HG02973 (cell line): ENCODE results near the gene TRAPPC2B.

Source experiments
- ATAC-seq: cut with Tn5 transposase; IDR thresholded peaks from one replicate; pipeline ENCODE4 v1.9.1; 2021; ENCODE audit warnings: moderate library complexity; ENCODE audit not compliant: unreplicated experiment

Gene TRAPPC2B

DNA sequence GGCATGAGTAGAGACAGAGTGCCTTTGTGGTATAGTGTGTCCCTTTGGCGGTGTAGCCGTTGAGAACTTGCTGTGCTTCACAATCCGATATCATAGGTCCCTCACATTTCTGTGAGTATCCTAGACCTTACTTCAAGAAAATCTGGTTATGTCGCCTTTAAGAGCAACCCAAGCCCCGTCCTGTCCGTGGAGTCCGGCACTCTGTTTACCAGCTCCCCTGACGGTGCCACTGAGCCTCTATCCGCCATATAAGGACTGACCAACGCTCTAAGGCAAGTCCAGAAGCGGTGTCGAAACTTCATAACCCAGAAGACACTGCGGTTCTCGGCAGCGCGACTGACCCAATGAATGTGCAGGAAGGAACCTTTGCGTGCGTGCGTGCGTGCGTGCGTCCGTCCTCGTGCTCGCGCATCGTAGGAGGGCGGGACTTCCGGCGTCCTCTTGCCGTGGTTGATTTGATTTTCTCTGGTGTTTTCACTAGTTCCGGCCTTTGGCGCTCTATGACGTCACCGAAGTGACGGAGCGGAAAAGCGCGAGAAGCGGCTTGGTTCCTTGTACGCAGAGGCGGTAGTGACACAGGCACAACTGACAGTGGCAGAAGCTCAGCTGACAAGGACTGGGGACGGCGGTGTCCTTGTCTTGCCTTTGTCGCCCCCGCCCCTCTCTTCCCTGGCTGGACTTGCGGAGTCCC is at the start of gene TRAPPC2B, which contains the start of gene ZNF547:
Gene TRAPPC2B (plus strand): TSS at position 555 of the 691 bp plus-strand sequence. CDS start 1,283 bp downstream, outside the sequence.
Gene ZNF547 (plus strand): TSS at position 555 of the 691 bp plus-strand sequence. CDS start 5,005 bp downstream, outside the sequence.
- ATAC-seq, result peak; percentile 92

GRCh38 chr19:57314146-57314545 is 49.2 kb upstream of the TRAPPC2B start:
- ATAC-seq, result no peak

- no peak for ATAC-seq
These were observed 45.8 kb upstream of the TRAPPC2B start for GRCh38 chr19:57317503-57317902.

GRCh38 chr19:57319869-57320179 is 43.5 kb upstream of the TRAPPC2B start:
- ATAC-seq, result no peak

- peak; percentile 95 for ATAC-seq
These were observed 42.9 kb upstream of the TRAPPC2B start, which contains the start of gene ZNF543 for GRCh38 chr19:57320180-57321084. Gene ZNF543, plus strand, starts transcription at chr19:57320472. Its CDS starts 382 bp downstream, at chr19:57320854.

DNA sequence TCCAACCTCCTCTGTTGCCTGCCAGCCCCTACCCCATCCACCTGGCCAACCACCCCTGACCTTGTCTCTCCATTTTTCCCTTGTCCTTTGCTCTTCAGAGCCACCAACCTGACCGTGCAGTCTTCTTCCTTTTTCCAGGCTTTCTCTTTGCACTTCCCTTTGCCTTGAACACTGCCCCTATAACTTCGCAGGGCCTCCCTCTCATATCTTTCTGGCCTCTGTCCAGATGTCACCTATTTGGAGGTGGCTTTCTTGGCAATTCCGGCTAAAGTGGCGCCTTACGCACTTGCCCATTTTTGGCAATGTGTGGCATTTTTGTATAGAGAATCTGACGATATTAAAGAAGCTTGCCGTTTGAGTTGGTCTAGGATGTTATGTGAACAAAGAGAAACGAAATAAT is 42.2 kb upstream of the TRAPPC2B start:
- ATAC-seq, result no peak

GRCh38 chr19:57321751-57322150 is 41.6 kb upstream of the TRAPPC2B start:
- ATAC-seq, result no peak

GRCh38 chr19:57324992-57325391 is 38.4 kb upstream of the TRAPPC2B start:
- ATAC-seq, result no peak

DNA sequence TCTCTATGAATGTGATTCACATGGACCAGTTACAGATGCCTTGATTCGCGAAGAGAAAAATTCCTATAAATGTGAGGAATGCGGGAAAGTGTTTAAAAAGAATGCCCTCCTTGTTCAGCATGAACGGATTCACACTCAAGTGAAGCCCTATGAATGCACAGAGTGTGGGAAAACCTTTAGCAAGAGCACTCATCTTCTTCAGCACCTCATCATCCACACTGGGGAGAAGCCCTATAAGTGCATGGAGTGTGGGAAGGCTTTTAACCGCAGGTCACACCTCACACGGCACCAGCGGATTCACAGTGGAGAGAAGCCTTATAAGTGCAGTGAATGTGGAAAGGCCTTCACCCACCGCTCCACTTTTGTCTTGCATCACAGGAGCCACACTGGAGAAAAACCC is 35.4 kb upstream of the TRAPPC2B start:
- no peak for ATAC-seq

GRCh38 chr19:57334191-57334590 is 29.2 kb upstream of the TRAPPC2B start:
- no peak for ATAC-seq

DNA sequence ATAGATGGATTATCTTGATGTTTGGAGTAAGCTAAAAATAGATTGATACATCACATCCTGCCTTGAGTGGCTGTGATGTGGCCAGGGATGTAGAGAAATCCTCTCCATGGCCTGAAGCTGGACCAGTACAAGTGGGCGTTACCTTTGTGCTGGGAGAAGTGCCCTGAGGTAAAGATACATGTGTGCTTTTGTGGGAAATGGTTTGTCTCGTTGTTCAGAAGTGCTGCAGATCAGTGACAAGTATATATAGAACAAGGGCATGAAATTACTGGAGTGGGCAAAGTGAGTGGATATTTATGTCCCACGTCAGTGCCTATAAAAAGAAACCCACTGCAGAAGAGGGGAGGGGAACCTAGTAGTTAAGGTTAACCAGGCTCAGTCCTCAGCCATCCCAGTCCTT is 24.5 kb upstream of the TRAPPC2B start:
- no peak for ATAC-seq

- no peak for ATAC-seq
These were observed 20.8 kb upstream of the TRAPPC2B start for GRCh38 chr19:57342582-57342981.

- no peak for ATAC-seq
These were observed 15.2 kb upstream of the TRAPPC2B start for GRCh38 chr19:57348136-57348535.

DNA sequence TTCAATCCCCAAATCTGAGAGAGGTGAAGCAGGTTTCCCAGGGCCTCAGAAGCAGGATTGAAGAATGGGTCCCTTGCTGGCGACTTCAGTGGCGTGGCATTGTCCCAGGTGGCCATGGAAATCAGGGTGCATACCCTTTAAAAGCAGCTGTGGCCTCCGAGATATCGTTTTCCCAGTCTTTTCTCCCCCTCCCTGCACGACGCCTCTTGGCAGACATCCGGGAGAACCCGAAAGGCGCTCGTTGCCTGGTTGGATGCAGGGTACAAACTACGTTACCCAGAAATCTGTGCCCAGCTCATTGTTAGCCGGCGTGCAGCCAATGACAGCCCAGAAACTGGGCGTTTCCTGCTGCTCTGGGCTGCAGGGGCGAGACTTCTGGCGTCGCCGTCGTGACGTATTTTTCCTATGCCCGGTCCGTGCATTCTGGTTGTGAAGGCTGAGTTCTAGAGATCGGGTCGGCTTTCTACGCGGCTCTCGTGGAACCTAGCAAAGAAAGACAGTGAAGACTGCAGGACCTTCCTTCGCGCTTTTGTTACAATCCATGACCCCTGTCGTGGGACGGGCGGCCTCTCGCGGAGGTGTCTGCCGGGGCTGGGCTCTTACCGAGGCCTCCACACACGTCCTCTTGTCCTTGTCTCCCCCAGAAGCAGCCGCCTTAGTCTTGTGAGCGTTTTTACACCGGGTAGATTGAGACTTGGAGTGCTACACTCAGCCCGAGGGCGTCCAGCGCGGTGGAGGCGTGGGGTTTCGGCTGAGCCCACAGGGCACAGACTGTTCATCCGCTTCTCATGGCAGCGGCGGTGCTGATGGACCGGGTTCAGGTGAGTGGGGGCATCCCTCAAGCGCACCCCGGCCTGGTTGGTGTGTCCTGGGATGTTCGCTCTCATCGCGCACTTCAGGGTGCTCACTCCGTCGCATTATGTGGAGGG is 12.2 kb upstream of the TRAPPC2B start, which contains the start of gene ZNF304:
Gene ZNF304 (plus strand): TSS at position 395 of the 929 bp plus-strand sequence. CDS start 394 bp downstream, at position 789.
- ATAC-seq, result peak; percentile 96

GRCh38 chr19:57351867-57352266 is 11.5 kb upstream of the TRAPPC2B start:
- ATAC-seq, result peak; percentile 2

DNA sequence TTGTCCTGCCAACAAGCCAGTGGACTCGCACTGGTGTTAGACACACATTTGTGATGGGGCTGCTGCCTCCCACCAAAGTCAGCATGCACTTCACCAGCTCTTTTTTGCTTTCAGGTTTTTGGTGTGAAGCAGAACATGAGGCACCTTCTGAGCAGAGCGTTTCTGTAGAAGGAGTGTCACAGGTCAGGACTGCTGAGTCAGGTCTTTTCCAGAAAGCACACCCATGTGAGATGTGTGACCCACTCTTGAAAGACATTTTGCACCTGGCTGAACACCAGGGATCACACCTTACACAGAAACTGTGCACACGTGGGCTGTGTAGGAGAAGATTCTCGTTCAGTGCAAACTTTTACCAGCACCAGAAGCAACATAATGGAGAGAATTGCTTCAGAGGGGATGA is 7.4 kb upstream of the TRAPPC2B start:
- ATAC-seq, result no peak

DNA sequence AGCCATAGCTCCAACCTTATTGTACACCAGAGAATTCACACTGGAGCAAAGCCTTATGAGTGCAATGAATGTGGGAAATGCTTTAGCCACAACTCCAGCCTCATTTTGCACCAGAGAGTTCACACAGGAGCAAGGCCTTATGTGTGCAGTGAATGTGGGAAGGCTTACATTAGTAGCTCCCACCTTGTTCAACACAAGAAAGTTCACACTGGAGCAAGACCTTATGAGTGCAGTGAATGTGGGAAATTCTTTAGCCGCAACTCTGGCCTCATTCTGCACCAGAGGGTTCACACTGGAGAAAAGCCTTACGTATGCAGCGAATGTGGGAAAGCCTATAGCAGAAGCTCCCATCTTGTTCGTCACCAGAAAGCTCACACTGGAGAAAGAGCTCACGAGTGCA is 5.9 kb upstream of the TRAPPC2B start:
- no peak for ATAC-seq

- no peak for ATAC-seq
These were observed 4.1 kb upstream of the TRAPPC2B start for GRCh38 chr19:57359300-57359699.

DNA sequence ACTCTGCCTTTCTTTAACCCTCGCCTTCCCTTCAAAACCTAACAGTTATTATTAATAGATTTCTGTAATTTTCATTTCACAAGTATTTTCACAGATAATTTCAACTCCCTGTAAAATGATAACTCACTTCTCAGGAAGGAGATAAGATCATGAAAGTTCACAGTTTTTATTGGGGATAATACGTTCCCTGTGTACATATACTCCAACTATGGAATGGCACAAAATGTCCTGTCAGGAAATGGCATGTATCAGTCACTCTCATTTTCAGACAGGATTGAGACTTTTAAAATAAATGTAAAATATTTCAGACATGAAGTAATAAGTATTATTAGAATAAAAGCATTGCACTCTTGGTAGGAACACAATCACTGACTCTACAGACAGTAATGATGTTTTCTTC is 932 bp upstream of the TRAPPC2B start:
- ATAC-seq, result no peak

GRCh38 chr19:57363688-57364181 is 384 bp downstream of the TRAPPC2B start:
- peak; percentile 21 for ATAC-seq

- ATAC-seq, result no peak
These were observed 3.4 kb downstream of the TRAPPC2B start for GRCh38 chr19:57366776-57367175.
